Measurements from ENCODE around the gene IGF2BP2. TPM values are rescaled to one million over a fixed set of nuclear protein-coding genes. Genes with fewer than 3 reads are reported as not detected.
"Not testable (repeated sequence)": the region's sequence is repeated elsewhere in the genome, so short reads cannot be mapped to it uniquely, and the experiment has no call there.

Gene IGF2BP2
- total RNA-seq, 6 experiments from 2014 or later = 97.2 to 111 (median 100.0) TPM

- DNase-seq = no peak
- H3K27me3 Mint-ChIP-seq (ENCODE audit: insufficient read depth) = no peaks in the 10 kb centered on the region
- no peak overlapping the region; the same call in 1 of the 2 replicates for H3K27ac Mint-ChIP-seq
- H3K9me3 Mint-ChIP-seq = no peaks in the 10 kb centered on the region
- no peak for TF ChIP-seq CTCF (IDR thresholded peaks at IDR 0.05)
- H3K4me3 Mint-ChIP-seq = no peak overlapping the region
- H3K36me3 Mint-ChIP-seq (ENCODE audit: low read depth) = no peaks in the 10 kb centered on the region
- H3K4me1 Mint-ChIP-seq (ENCODE audit: low read depth) = peaks cover 70% of the 10 kb centered on the region
Measured at GRCh38 chr3:185789891-185790830, 34.7 kb downstream of the IGF2BP2 start.

GRCh38 chr3:185789134-185789533 lies 35.7 kb downstream of the IGF2BP2 start:
- no peaks in the 10 kb centered on the region for H3K9me3 Mint-ChIP-seq
- no peaks in the 10 kb centered on the region for H3K27me3 Mint-ChIP-seq (ENCODE audit: insufficient read depth)
- H3K4me1 Mint-ChIP-seq (ENCODE audit: low read depth) = peaks cover 65% of the 10 kb centered on the region
- H3K27ac Mint-ChIP-seq = no peak overlapping the region
- H3K36me3 Mint-ChIP-seq (ENCODE audit: low read depth) = peaks cover 5% of the 10 kb centered on the region; the same call in 1 of the 2 replicates
- DNase-seq = no peak
- TF ChIP-seq CTCF (IDR thresholded peaks at IDR 0.05) = no peak
- no peak overlapping the region; the same call in 1 of the 2 replicates for H3K4me3 Mint-ChIP-seq

GRCh38 chr3:185788292-185788691 lies 36.5 kb downstream of the IGF2BP2 start:
- Mint-ChIP-seq H3K27ac (no peak overlapping the region), H3K4me1 (ENCODE audit: low read depth) (peaks cover 64% of the 10 kb centered on the region)

GRCh38 chr3:185786956-185787877 lies 37.6 kb downstream of the IGF2BP2 start:
- Mint-ChIP-seq H3K36me3 (ENCODE audit: low read depth) (peaks cover 5% of the 10 kb centered on the region; the same call in 1 of the 2 replicates), H3K27ac (no peak overlapping the region), H3K9me3 (no peaks in the 10 kb centered on the region), H3K4me1 (ENCODE audit: low read depth) (peaks cover 67% of the 10 kb centered on the region), H3K27me3 (ENCODE audit: insufficient read depth) (no peaks in the 10 kb centered on the region), H3K4me3 (no peak overlapping the region)
- no peak for DNase-seq
- no peak for TF ChIP-seq CTCF (IDR thresholded peaks at IDR 0.05)

More at GRCh38 chr3:185788292-185788691, 36.5 kb downstream of the IGF2BP2 start:
- Mint-ChIP-seq H3K27me3 (ENCODE audit: insufficient read depth) (no peaks in the 10 kb centered on the region), H3K9me3 (no peaks in the 10 kb centered on the region), H3K4me3 (no peak overlapping the region), H3K36me3 (ENCODE audit: low read depth) (peaks cover 5% of the 10 kb centered on the region; the same call in 1 of the 2 replicates)
- DNase-seq = no peak
- no peak for TF ChIP-seq CTCF (IDR thresholded peaks at IDR 0.05)

GRCh38 chr3:185786258-185786657 lies 38.6 kb downstream of the IGF2BP2 start:
- peaks cover 70% of the 10 kb centered on the region for H3K4me1 Mint-ChIP-seq (ENCODE audit: low read depth)
- H3K36me3 Mint-ChIP-seq (ENCODE audit: low read depth); H3K9me3 Mint-ChIP-seq; H3K27ac Mint-ChIP-seq; DNase-seq; H3K4me3 Mint-ChIP-seq; H3K27me3 Mint-ChIP-seq (ENCODE audit: insufficient read depth): not testable (repeated sequence)
